ENCODE data around the gene ENKD1.

Gene ENKD1

GRCh38 chr16:67650023-67650422, 16.5 kb downstream of the ENKD1 start:
- no peak for DNase-seq (ENCODE audit: low read depth in 2 of 2)

DNA sequence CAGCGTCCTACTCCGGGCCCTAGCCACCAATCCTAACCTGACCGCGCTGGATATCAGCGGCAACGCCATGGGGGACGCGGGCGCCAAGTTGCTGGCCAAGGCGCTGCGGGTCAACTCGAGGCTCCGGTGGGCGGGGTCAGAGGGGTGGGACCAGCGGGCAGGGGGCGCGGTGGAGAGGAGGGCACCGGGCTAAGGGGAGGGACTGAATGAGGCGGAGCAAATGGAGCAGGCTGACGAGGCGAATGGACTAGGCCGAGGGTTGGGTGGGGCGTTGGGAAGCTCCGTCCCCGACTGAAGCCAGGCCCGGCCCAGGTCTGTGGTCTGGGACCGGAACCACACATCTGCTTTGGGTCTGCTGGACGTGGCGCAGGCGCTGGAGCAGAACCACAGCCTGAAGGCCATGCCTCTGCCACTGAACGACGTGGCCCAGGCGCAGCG, 17.0 kb downstream of the ENKD1 start:
- DNase-seq (ENCODE audit: low read depth in 2 of 2), result no peak

- no peak for DNase-seq (ENCODE audit: low read depth in 2 of 2)
Observed at GRCh38 chr16:67648764-67649407, 17.7 kb downstream of the ENKD1 start.

DNA sequence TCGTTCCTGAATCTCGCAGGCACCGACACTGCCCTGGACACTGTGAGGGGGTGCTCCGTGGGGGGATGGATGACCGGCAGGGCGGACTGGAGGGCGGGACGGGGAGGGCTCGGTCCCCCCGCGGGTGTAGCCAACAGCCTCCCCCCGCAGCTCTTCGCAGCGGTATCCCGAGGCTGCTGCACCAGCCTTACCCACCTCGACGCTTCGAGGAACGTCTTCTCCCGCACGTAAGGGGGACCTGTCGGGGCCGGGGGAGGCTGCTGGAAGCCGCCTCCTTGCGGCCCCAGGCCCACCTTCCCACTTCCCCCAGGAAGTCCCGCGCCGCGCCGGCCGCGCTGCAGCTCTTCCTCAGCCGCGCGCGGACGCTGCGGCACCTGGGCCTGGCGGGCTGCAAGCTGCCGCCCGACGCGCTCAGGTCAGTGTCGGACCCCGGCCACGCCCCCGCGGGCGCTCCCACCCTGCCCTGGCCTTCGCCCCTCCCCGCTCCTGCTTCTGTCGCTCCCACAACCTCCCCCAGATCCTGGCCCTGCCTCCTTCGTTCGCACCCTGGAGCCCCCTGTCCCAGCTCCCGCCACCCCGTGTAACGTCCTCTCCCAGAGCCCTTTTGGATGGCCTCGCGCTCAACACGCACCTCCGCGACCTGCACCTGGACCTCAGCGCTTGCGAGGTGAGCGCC, 18.3 kb downstream of the ENKD1 start:
- DNase-seq (ENCODE audit: low read depth in 2 of 2), result no peak

- DNase-seq (ENCODE audit: low read depth in 2 of 2), result no peak
Observed at GRCh38 chr16:67647681-67648080, 18.9 kb downstream of the ENKD1 start.

GRCh38 chr16:67647111-67647651, 19.4 kb downstream of the ENKD1 start:
- no peak for DNase-seq (ENCODE audit: low read depth in 2 of 2)

GRCh38 chr16:67645397-67646121, 21.0 kb downstream of the ENKD1 start:
- no peak for DNase-seq (ENCODE audit: low read depth in 2 of 2)

GRCh38 chr16:67644038-67644437, 22.5 kb downstream of the ENKD1 start:
- DNase-seq (ENCODE audit: low read depth in 2 of 2), result no peak

- DNase-seq (ENCODE audit: low read depth in 2 of 2), result no peak
Observed at GRCh38 chr16:67641779-67642708, 24.5 kb downstream of the ENKD1 start.

- no peak for DNase-seq (ENCODE audit: low read depth in 2 of 2)
Observed at GRCh38 chr16:67637625-67638024, 28.9 kb downstream of the ENKD1 start.

DNA sequence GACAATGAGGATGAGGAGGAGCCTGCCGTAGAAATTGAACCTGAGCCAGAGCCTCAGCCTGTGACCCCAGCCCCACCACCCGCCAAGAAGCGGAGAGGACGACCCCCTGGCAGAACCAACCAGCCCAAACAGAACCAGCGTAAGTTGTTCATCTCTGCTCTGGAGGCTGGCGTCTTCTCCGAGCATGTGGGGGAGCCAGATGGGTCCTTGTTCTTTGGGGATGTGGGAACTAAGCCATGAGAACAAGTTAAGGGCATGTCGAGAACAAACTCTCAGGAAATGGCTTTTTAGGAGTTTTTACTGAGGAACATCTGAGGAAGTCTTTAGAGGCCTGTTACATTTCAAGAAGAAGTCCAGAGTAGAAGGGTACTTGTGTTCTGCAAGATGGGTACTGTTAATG, 29.8 kb downstream of the ENKD1 start:
- DNase-seq (ENCODE audit: low read depth in 2 of 2), result no peak

- DNase-seq (ENCODE audit: low read depth in 2 of 2), result no peak
Observed at GRCh38 chr16:67632415-67633172, 34.0 kb downstream of the ENKD1 start.

GRCh38 chr16:67628216-67628615, 38.3 kb downstream of the ENKD1 start:
- DNase-seq (ENCODE audit: low read depth in 2 of 2), result no peak

DNA sequence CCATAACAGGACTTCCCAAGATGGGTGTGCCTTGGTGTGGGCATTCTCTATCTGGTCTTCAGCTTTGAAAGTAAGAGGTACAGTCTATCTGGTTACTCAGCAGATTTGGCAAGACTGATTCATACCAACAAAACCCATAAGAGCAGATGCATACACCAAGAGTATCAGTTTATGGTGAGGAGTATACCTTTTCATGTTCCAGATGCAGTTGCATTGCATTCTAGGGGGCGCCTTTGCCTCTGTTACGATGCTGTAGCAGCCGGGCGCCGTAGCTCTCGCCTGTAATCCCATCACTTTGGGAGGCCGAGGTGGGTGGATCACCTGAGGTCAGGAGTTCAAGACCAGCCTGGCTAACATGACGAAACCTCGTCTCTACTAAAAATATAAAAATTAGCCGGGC, 52.7 kb downstream of the ENKD1 start:
- no peak for DNase-seq (ENCODE audit: low read depth in 2 of 2)

Measured in stimulated activated CD8-positive, alpha-beta memory T cell treated with anti-CD3 and anti-CD28 coated beads, Interleukin-15, amount 100 ng/mL, for 4 hours (primary cell).